ENCODE results near the gene FKBP2. TPM values are rescaled to one million over a fixed set of nuclear protein-coding genes. Genes with fewer than 3 reads are reported as not detected.

The FKBP2 gene
- total RNA-seq, 4 donors from 2014 or later, result 47.7 to 70.3 (median 56.4) TPM

DNA sequence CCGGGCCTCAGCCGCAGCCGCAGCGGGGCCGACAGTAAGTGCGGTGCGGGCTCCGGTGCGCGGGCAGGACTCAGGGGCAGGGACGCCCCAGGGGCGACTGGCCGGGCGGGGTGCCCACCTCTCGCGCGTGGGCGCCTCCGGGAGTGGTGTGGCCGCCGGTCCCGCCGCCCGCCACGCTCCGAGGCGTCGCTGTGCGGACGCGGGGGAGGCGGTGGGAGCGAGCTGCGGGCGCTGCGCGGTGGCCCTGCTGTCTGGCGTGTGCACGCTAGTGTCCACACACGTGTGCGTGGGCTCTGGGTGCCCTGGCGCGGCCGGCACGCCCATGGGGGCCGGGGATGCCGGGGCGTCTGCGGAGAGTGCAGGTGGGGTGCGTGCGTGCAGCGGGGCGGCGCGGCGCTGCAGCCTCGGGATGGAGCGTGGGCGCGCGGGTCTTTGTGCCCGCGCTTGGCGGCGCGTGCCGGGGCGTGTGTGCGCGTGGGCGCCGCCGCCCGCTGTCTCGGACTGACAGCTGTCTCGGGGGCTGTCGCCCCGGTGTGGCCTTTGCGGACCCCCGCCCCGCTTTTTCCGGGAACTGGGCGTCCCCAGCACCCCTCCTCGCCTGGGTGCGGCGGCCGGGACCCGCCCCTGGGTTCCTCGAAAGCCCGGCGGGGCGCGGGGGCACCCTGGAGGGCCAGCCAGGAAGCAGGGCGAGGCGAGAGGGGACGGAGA lies 51.0 kb downstream of the FKBP2 start:
- intact Hi-C loops (cut with DNase I; ENCODE audit: low total_unique reads), result no loop called here
- 0% methylated on average over 26 of the region's 96 CpGs; no CpG with 5 or more reads in 1 of the 2 donors for WGBS, 2 donors
- TF ChIP-seq POLR2A (IDR thresholded peaks at IDR 0.05), result no peak
- TF ChIP-seq, protein P1, sequence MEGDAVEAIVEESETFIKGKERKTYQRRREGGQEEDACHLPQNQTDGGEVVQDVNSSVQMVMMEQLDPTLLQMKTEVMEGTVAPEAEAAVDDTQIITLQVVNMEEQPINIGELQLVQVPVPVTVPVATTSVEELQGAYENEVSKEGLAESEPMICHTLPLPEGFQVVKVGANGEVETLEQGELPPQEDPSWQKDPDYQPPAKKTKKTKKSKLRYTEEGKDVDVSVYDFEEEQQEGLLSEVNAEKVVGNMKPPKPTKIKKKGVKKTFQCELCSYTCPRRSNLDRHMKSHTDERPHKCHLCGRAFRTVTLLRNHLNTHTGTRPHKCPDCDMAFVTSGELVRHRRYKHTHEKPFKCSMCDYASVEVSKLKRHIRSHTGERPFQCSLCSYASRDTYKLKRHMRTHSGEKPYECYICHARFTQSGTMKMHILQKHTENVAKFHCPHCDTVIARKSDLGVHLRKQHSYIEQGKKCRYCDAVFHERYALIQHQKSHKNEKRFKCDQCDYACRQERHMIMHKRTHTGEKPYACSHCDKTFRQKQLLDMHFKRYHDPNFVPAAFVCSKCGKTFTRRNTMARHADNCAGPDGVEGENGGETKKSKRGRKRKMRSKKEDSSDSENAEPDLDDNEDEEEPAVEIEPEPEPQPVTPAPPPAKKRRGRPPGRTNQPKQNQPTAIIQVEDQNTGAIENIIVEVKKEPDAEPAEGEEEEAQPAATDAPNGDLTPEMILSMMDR (IDR thresholded peaks at IDR 0.05), result no peak
- DNase-seq (ENCODE audit: low spot score in 2 of 2), result no peak
- no peak overlapping the region for H3K4me3 ChIP-seq (ENCODE audit: low read depth, poor library complexity, severe bottlenecking)

DNA sequence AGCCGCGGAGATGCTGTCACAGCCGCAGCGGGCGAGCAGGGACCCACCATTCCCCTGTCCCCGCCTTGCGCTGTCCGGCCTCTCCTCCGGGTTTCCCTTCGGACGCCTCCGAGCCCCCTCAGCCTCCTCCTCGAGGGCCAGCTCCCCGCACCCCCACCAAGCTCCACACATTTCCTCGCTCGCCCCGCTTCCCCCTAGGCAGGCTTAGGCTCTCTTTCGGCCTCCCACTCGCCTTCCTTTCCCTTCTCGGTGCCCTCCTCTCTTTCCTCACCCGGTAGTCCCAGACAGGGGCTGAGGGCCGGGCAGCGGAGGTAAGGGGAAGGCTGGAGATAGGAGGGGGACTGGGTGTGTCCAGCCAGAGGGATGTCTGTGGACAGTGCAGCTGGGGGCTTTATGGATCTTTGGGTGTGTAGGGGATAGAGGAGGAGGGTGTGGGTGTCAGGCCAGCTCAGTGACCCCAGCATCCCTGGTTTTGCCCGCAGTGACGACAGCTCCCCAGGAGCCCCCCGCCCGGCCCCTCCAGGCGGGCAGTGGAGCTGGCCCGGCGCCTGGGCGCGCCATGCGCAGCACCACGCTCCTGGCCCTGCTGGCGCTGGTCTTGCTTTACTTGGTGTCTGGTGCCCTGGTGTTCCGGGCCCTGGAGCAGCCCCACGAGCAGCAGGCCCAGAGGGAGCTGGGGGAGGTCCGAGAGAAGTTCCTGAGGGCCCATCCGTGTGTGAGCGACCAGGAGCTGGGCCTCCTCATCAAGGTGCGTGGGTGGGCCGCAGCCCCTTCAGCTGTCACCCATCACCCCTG lies 51.8 kb downstream of the FKBP2 start:
- WGBS, 2 donors, result 30 to 33% methylated on average over 31 to 34 of the region's 42 CpGs
- intact Hi-C loops (cut with DNase I; ENCODE audit: low total_unique reads), result no loop called here
- DNase-seq (ENCODE audit: low spot score in 2 of 2), result no peak

More for the DNA sequence above, 51.8 kb downstream of the FKBP2 start:
- no peak overlapping the region for H3K4me3 ChIP-seq (ENCODE audit: low read depth, poor library complexity, severe bottlenecking)
- TF ChIP-seq, protein P1 (IDR thresholded peaks at IDR 0.05), result no peak
- no peak for TF ChIP-seq POLR2A (IDR thresholded peaks at IDR 0.05)

Other genes starting within 250 kb of the FKBP2 start
- under 1 TPM in 3 of 4 donors, not detected in 1; 0.08 to 0.62 (median 0.15) TPM for gene FLRT1, start 205.2 kb upstream of the FKBP2 start, total RNA-seq
- 10 to 100 TPM; 44.8 to 74.8 (median 55.6) TPM for gene MACROD1, start 75.0 kb upstream of the FKBP2 start, total RNA-seq
- 10 to 100 TPM; 67.5 to 86.0 (median 78.3) TPM for gene STIP1, start 54.9 kb upstream of the FKBP2 start, total RNA-seq
- gene FERMT3, start 34.4 kb upstream of the FKBP2 start, total RNA-seq, result 10 to 100 TPM in 2 of 4 donors, 1 to 10 TPM in 2; 5.1 to 10.5 (median 8.9) TPM
- 10 to 100 TPM; 36.9 to 66.6 (median 44.1) TPM for gene TRPT1, start 14.9 kb upstream of the FKBP2 start, total RNA-seq
- 10 to 100 TPM; 44.7 to 75.6 (median 68.3) TPM for gene NUDT22, start 14.8 kb upstream of the FKBP2 start, total RNA-seq
- 10 to 100 TPM; 19.2 to 37.6 (median 30.8) TPM for gene DNAJC4, start 10.5 kb upstream of the FKBP2 start, total RNA-seq
- gene VEGFB, start 6.5 kb upstream of the FKBP2 start, total RNA-seq, result 10 to 100 TPM; 45.9 to 71.2 (median 65.6) TPM
- 100 to 1,000 TPM; 178 to 230 (median 203) TPM for gene PPP1R14B, start 5.8 kb downstream of the FKBP2 start, total RNA-seq
- 10 to 100 TPM; 30.5 to 38.4 (median 37.4) TPM for gene PLCB3, start 10.4 kb downstream of the FKBP2 start, total RNA-seq
- gene BAD, start 43.6 kb downstream of the FKBP2 start, total RNA-seq, result 10 to 100 TPM; 65.9 to 99.7 (median 89.4) TPM
- gene GPR137, start 44.8 kb downstream of the FKBP2 start, total RNA-seq, result 10 to 100 TPM; 12.2 to 31.6 (median 30.4) TPM
- gene KCNK4, start 50.2 kb downstream of the FKBP2 start, total RNA-seq, result not detected
- not detected for gene CATSPERZ, start 59.3 kb downstream of the FKBP2 start, total RNA-seq
- 100 to 1,000 TPM in 2 of 4 donors, 10 to 100 TPM in 2; 49.2 to 108 (median 79.3) TPM for gene ESRRA, start 64.4 kb downstream of the FKBP2 start, total RNA-seq
- 100 to 1,000 TPM; 199 to 356 (median 255) TPM for gene TRMT112, start 76.5 kb downstream of the FKBP2 start, total RNA-seq
- 100 to 1,000 TPM; 170 to 284 (median 215) TPM for gene PRDX5, start 77.0 kb downstream of the FKBP2 start, total RNA-seq
- 1 to 10 TPM; 2.6 to 9.5 (median 4.8) TPM for gene CCDC88B, start 99.1 kb downstream of the FKBP2 start, total RNA-seq
- 10 to 100 TPM; 39.4 to 77.4 (median 49.2) TPM for gene RPS6KA4, start 118.1 kb downstream of the FKBP2 start, total RNA-seq